Kidney (tissue), 14 donors: ENCODE data around the gene TRIM23. TPM values are rescaled to one million over a fixed set of nuclear protein-coding genes. Genes with fewer than 3 reads are reported as not detected.
A peak's percentile ranks its signal among the peaks of the same experiment; 100 is the strongest.

Source experiments
- DNase-seq, 5 donors: peaks; one replicate each; pipeline ENCODE4 v3.0.0-alpha.2; 2013 to 2020
- FAIRE-seq: peaks from 2 replicates; lab custom pipeline; 2012; peaks lifted over from hg19 to GRCh38; lab: Jason Lieb, UNC
- H3K27ac ChIP-seq, 2 donors: one replicate each; pipeline ENCODE4 v1.7.0; 2013; ENCODE audit warnings: low read depth in 2 of 2, low read length in 2 of 2, inconsistent platforms in 1 of 2
- H3K27me3 ChIP-seq: one replicate; pipeline ENCODE4 v1.7.1; 2013; ENCODE audit warnings: low read length, inconsistent platforms; ENCODE audit not compliant: control insufficient read depth, insufficient read depth
- H3K36me3 ChIP-seq, 3 donors: one replicate each; pipeline versions ENCODE4 v1.7.0 to v1.7.1; 2013; ENCODE audit warnings: low read length in 3 of 3, control low read depth in 1 of 3, inconsistent platforms in 1 of 3; ENCODE audit not compliant: insufficient read depth in 3 of 3, control insufficient read depth in 2 of 3
- H3K4me1 ChIP-seq, 3 donors: one replicate each; pipeline versions ENCODE4 v1.7.0 to v1.7.1; 2013; ENCODE audit warnings: low read length in 3 of 3, inconsistent platforms in 1 of 3, low read depth in 1 of 3; ENCODE audit not compliant: control insufficient read depth in 2 of 3, insufficient read depth in 2 of 3
- H3K4me3 ChIP-seq, 3 donors: one replicate each; pipeline versions ENCODE4 v1.7.0 to v1.8.1; 2013; ENCODE audit warnings: low read length in 3 of 3, control low read depth in 1 of 3, inconsistent platforms in 1 of 3
- H3K9ac ChIP-seq, 3 donors: one replicate each; pipeline versions ENCODE4 v1.7.0 to v1.7.1; 2013; ENCODE audit warnings: low read length in 3 of 3, control low read depth in 1 of 3, inconsistent platforms in 1 of 3
- H3K9me3 ChIP-seq, 3 donors: one replicate each; pipeline versions ENCODE4 v1.7.0 to v1.7.1; 2013; ENCODE audit warnings: low read length in 3 of 3, control low read depth in 1 of 3, inconsistent platforms in 1 of 3; ENCODE audit not compliant: control insufficient read depth in 2 of 3, insufficient read depth in 1 of 3
- intact Hi-C: fragments of 100-400 bp; cut with DNase I; formaldehyde crosslinking; loops from one replicate; pipeline ENCODE4 v1.11.1; 2022
- polyA plus RNA-seq: library from polyadenylated mRNA; stranded (reverse); fragments of 350-450 nt; fragmentation: Illumina TruSeq; extraction: RNeasy Lipid Tissue Mini Kit (QIAGEN cat#74804); gene quantifications from one replicate; pipeline ENCODE4 v1.2.3, GENCODE V29; 2014; ENCODE audit warnings: low read depth, low replicate concordance; ENCODE audit not compliant: insufficient read depth
- total RNA-seq: library from RNA; stranded (reverse); fragmentation: NEBNext Ultra II Directional; extraction: Animal tissue kit (Norgen Biotek cat#: 25700); gene quantifications from one replicate; pipeline ENCODE4 v1.2.1, GENCODE V29; 2021
- TF ChIP-seq, protein P1 (sequence below): IDR thresholded peaks from 3 replicates; pipeline ENCODE4 v1.5.1; 2012; ENCODE audit warnings: mild to moderate bottlenecking, moderate library complexity, borderline replicate concordance; ENCODE audit not compliant: insufficient read depth; ENCODE audit errors: extremely low read depth
- donor health status: control.
- donor health status: control.
- donor health status: control.
- donor health status: control.
- donor health status: control.
- donor health status: DM: yes; HTN: yes; CAD: no.
- donor health status: Normal renal cell carcinoma (clear cell type).

Gene TRIM23
- total and polyA plus RNA-seq, 2 donors from 2014 or later = 4.4 to 15.2 TPM

DNA sequence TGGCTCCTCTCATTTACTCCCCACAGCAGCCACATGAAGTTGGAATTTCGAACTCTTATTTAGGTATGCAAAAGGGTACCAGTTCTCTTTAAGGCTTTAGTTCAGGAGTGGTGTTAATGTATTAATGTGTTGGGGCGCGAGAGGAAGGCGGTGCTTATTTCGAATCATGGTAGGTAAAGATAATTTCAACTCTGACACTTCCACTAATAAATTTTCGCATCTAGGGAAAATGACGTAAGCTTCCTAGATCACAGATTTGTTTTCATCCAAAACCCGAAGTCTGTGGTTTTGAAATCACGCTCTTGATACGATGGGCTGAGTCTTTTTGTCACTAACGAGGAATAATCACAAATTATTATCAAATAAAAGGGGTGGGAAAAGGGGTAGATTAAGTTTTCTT lies 60.4 kb downstream of the TRIM23 start:
- TF ChIP-seq, protein P1, sequence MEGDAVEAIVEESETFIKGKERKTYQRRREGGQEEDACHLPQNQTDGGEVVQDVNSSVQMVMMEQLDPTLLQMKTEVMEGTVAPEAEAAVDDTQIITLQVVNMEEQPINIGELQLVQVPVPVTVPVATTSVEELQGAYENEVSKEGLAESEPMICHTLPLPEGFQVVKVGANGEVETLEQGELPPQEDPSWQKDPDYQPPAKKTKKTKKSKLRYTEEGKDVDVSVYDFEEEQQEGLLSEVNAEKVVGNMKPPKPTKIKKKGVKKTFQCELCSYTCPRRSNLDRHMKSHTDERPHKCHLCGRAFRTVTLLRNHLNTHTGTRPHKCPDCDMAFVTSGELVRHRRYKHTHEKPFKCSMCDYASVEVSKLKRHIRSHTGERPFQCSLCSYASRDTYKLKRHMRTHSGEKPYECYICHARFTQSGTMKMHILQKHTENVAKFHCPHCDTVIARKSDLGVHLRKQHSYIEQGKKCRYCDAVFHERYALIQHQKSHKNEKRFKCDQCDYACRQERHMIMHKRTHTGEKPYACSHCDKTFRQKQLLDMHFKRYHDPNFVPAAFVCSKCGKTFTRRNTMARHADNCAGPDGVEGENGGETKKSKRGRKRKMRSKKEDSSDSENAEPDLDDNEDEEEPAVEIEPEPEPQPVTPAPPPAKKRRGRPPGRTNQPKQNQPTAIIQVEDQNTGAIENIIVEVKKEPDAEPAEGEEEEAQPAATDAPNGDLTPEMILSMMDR = no peak
- H3K27ac ChIP-seq = no peak overlapping the region
- FAIRE-seq = no peak

DNA sequence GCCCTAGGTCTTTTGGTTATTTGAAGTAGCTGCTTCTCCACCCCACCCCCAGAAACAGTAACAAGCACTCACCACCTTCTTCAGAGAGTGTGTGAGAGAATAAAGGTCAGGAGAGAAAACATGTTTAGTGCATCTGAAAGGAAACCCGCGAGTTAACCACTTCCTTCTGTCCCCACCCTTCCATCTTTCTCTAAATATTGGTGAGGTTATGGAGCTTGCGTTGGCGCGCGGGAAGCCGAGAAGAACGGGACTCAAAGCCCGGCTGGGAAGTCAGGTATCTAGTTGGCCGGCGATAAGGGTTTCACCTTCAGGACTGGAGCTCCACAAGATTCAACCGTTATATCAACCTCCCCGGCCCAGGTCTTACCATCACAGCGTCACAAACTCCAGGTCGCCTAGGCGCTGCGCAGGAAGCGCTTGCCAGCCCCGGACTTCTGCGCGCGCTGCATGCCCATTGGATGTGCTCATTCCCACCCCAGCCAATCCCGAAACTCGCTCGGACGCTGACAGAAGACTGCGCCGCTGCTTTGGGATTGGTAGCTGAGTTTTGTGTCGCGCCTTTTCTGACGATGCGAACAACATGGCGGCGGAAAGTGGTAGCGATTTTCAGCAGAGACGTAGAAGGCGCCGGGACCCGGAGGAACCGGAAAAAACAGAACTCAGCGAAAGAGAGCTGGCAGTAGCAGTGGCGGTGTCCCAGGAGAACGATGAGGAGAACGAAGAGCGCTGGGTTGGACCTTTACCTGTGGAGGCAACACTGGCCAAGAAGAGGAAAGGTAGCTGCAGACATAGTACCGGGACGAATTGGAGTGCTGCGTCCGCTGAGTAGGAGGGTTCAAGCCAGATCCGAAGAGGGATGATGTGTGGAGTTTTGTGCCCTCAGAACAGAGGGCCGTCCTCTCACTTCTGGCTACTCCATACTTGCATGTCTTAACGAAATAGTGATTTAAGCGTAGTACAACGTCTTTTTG lies 61.1 kb downstream of the TRIM23 start, which contains the start of the genes CENPK and PPWD1:
CENPK (minus strand) TSS at position 438 of the 971 bp plus-strand sequence. CDS start 8,261 bp downstream, outside the sequence.
PPWD1 (plus strand) TSS at position 566 of the 971 bp plus-strand sequence; CDS start at position 581, 15 bp downstream.
- intact Hi-C loops = no loop called here
- DNase-seq = peak; percentile 96 to 98 (median 97)
- Histone ChIP-seq H3K4me1 (peaks cover 0 to 5% (median 0%) of the 10 kb centered on the region in 3 donors), H3K27me3 (no peaks in the 10 kb centered on the region), H3K4me3 (peak within 1 kb of the TSS; percentile 89 to 99 (median 95)), H3K27ac (peak within 1 kb of the TSS; percentile 68 to 80), H3K9me3 (no peaks in the 10 kb centered on the region), H3K9ac (peak within 1 kb of the TSS; percentile 79 to 95 (median 81)), H3K36me3 (no peaks in the 10 kb centered on the region)
- TF ChIP-seq, protein P1 = no peak
- FAIRE-seq = peak; percentile 81

More for the DNA sequence above, 60.4 kb downstream of the TRIM23 start:
- no peak for DNase-seq
- Histone ChIP-seq H3K9me3 (no peaks in the 10 kb centered on the region), H3K9ac (peak overlapping the region; percentile 79 to 95 (median 81)), H3K36me3 (no peaks in the 10 kb centered on the region), H3K4me3 (peak overlapping the region; percentile 89 to 99 (median 95)), H3K27me3 (no peaks in the 10 kb centered on the region), H3K4me1 (peaks cover 0 to 5% (median 0%) of the 10 kb centered on the region in 3 donors)
- intact Hi-C loops = no loop called here

DNA sequence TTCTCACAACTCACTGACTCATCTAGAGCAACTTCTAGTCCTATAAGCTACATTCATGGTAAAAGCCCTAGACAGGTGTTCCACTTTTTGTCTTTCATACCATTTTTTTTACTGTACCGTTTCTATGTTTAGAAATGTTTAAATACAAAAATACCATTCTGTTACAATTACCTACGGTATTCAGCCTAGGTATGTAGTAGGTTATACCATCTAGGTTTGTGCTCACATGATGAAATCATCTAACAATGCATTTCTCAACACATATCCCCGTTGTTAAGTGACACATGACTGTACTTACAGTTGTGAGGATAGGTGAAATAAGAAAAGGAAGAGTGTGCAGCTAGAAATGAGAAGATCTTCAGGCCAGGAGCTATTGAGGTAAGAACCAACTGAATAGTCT lies 67.4 kb downstream of the TRIM23 start:
- TF ChIP-seq, protein P1 = no peak
- H3K9me3 ChIP-seq = no peaks in the 10 kb centered on the region
- H3K9ac ChIP-seq = no peak overlapping the region
- no peaks in the 10 kb centered on the region for H3K27me3 ChIP-seq
- no peaks in the 10 kb centered on the region for H3K36me3 ChIP-seq
- FAIRE-seq (no peak), DNase-seq (no peak)
- H3K27ac ChIP-seq = no peak overlapping the region
- intact Hi-C loops = no loop called here
- no peaks in the 10 kb centered on the region for H3K4me1 ChIP-seq
- no peak overlapping the region for H3K4me3 ChIP-seq
